PC-3 (cell line): ENCODE results near the gene TANGO2. TPM values are rescaled to one million over a fixed set of nuclear protein-coding genes. Genes with fewer than 3 reads are reported as not detected.

Source experiments
- ATAC-seq: fragments of 200-7000 bp; cut with Tn5 transposase; 2 replicates; pipeline ENCODE4 v1.9.1; 2020; ENCODE audit warnings: mild to moderate bottlenecking, moderate library complexity
- BruUV-seq: library from RNA; stranded (reverse); fragments of 400-500 nt; replicated peaks from 2 replicates; lab custom pipeline; 2021; lab: Mats Ljungman, UMichigan
- CTCF ChIA-PET: fragments of 300-600 bp; sonication (Branson Sonifier 250); formaldehyde crosslinking; loops from one replicate; lab custom pipeline; 2022; ENCODE audit warnings: antibody characterized with exemption; lab: Charles Lee
- POLR2A ChIA-PET: fragments of 300-600 bp; sonication (Branson Sonifier 250); formaldehyde crosslinking; loops from one replicate; lab custom pipeline; 2022; ENCODE audit warnings: antibody characterized with exemption; ENCODE audit not compliant: unreplicated experiment; lab: Charles Lee
- DNase-seq: peaks from one replicate; pipeline ENCODE4 v3.0.0-alpha.2; 2015
- H2AFZ ChIP-seq: fragments of 300-600 bp; sonication (generic); 2 replicates; pipeline ENCODE4 v1.6.0; 2016; ENCODE audit warnings: antibody characterized with exemption, low read length
- H3F3A ChIP-seq: fragments of 300-600 bp; sonication (generic); one replicate; pipeline ENCODE4 v1.6.0; 2017; ENCODE audit warnings: antibody characterized with exemption, low read length, control low read depth, mild to moderate bottlenecking; ENCODE audit not compliant: unreplicated experiment
- H3K27ac ChIP-seq: fragments of 300-600 bp; sonication (generic); 2 replicates; pipeline ENCODE4 v1.5.1; 2016; ENCODE audit warnings: mild to moderate bottlenecking, low read length
- H3K27me3 ChIP-seq: fragments of 300-600 bp; sonication (generic); 2 replicates; pipeline ENCODE4 v1.6.1; 2016; ENCODE audit warnings: low read length, mixed read lengths
- H3K36me3 ChIP-seq: fragments of 300-600 bp; sonication (generic); 2 replicates; pipeline ENCODE4 v1.6.1; 2016; ENCODE audit warnings: low read depth, mixed run types, low read length, mixed read lengths
- H3K4me1 ChIP-seq: fragments of 300-600 bp; sonication (generic); 2 replicates; pipeline ENCODE4 v1.5.1; 2016; ENCODE audit warnings: low read length; ENCODE audit not compliant: insufficient read depth
- H3K4me2 ChIP-seq: fragments of 300-600 bp; sonication (generic); 2 replicates; pipeline ENCODE4 v1.6.0; 2016; ENCODE audit warnings: low read length
- H3K4me3 ChIP-seq: fragments of 300-600 bp; sonication (generic); 2 replicates; pipeline ENCODE4 v1.5.1; 2016; ENCODE audit warnings: mild to moderate bottlenecking, low read length, mixed read lengths
- H3K79me2 ChIP-seq: fragments of 300-600 bp; sonication (generic); 2 replicates; pipeline ENCODE4 v1.6.1; 2017; ENCODE audit warnings: low read length, mixed read lengths
- H3K9ac ChIP-seq: fragments of 300-600 bp; sonication (generic); 2 replicates; pipeline ENCODE4 v1.6.0; 2016; ENCODE audit warnings: mild to moderate bottlenecking, low read length
- H3K9me2 ChIP-seq: fragments of 300-600 bp; sonication (generic); replicated peaks from 2 replicates; pipeline ENCODE4 v1.6.1; 2016; ENCODE audit warnings: mixed run types, low read length, mixed read lengths
- H3K9me3 ChIP-seq: fragments of 300-600 bp; sonication (generic); 2 replicates; pipeline ENCODE4 v1.6.1; 2016; ENCODE audit warnings: low read length, mixed read lengths
- H4K20me1 ChIP-seq: fragments of 300-600 bp; sonication (generic); 2 replicates; pipeline ENCODE4 v1.6.1; 2016; ENCODE audit warnings: low read length, mixed read lengths
- EZH2 ChIP-seq: fragments of 300-600 bp; sonication (generic); IDR thresholded peaks from one replicate; pipeline ENCODE4 v1.6.1; 2017; ENCODE audit warnings: antibody characterized with exemption, mild to moderate bottlenecking, low read length; ENCODE audit not compliant: unreplicated experiment
- EZH2phosphoT487 ChIP-seq: fragments of 300-600 bp; sonication (generic); IDR thresholded peaks from 2 replicates; pipeline ENCODE4 v1.6.1; 2018; ENCODE audit warnings: mild to moderate bottlenecking, antibody characterized with exemption, low read length, borderline replicate concordance
- intact Hi-C: fragments of 100-400 bp; cut with micrococcal nuclease; formaldehyde crosslinking; loops from 2 replicates; pipeline ENCODE4 v1.9.0; 2023
- total RNA-seq: library from RNA; depleted of rRNA; stranded (reverse); fragments of >200 nt; gene quantifications from 2 replicates; pipeline ENCODE4 v1.2.3, GENCODE V29; 2014
- TF ChIP-seq, protein P1 (sequence below): fragments of 300-600 bp; sonication (generic); conservative IDR thresholded peaks from 2 replicates; pipeline ENCODE4 v1.5.1; 2017; ENCODE audit warnings: antibody characterized with exemption, low read depth, mild to moderate bottlenecking, low read length

The TANGO2 gene
- total RNA-seq, 1 experiment from 2014 or later = 23.5 TPM

DNA sequence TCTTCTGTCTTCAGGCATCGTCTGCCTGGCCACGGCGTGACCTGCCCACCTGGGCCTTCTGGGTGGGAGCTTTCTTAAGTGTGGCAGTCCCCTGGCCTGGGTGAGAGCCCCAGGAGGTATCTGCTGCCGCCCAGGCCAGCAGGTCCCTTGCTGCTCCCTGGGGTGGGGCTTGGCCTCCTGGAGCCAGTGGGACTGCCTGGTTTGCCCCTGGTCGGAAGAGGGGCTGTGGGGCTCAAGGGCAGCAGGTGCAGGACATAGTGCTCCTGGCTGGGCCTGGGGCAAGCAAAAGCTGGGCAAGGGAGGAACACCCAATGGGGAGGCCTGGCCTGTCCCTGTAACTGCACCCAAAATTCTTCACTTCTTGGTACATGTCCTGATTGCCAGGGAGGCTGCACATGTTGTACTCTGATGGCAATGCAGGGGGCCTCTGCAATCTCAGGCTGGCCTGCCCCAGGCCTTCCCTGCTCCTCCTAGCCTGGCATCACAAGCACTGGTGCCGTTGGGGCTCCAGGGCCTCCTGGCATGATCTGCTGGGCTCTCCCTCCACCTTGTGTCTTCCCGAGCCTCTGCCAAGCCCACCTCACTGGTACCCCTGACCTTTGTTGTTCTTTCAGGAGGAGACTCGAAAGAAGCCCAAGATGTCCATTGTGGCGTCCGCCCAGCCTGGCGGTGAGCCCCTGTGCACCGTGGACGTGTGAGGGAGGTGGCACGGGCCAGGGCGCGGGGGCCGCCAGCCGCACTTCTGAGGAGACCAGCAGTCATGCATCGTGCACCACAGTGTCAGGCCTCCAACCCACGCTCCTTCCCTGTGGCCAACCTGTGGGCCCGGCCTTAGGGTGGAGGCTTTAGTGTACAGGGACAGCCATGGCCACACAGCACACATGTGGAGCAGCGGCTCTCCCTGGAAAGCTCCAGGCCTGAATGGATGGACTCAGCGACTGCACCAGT lies 88.8 kb downstream of the TANGO2 start:
- H3K9ac ChIP-seq = no peak overlapping the region
- no peak overlapping the region for H2AFZ ChIP-seq
- no peak overlapping the region for H3K4me3 ChIP-seq
- no peaks in the 10 kb centered on the region for H3K4me1 ChIP-seq
- peaks cover 5% of the 10 kb centered on the region; the same call in 1 of the 2 replicates for H3K79me2 ChIP-seq
- H3K9me3 ChIP-seq = no peaks in the 10 kb centered on the region
- intact Hi-C loops = no loop called here
- TF ChIP-seq EZH2phosphoT487 = no peak
- TF ChIP-seq, protein P1, sequence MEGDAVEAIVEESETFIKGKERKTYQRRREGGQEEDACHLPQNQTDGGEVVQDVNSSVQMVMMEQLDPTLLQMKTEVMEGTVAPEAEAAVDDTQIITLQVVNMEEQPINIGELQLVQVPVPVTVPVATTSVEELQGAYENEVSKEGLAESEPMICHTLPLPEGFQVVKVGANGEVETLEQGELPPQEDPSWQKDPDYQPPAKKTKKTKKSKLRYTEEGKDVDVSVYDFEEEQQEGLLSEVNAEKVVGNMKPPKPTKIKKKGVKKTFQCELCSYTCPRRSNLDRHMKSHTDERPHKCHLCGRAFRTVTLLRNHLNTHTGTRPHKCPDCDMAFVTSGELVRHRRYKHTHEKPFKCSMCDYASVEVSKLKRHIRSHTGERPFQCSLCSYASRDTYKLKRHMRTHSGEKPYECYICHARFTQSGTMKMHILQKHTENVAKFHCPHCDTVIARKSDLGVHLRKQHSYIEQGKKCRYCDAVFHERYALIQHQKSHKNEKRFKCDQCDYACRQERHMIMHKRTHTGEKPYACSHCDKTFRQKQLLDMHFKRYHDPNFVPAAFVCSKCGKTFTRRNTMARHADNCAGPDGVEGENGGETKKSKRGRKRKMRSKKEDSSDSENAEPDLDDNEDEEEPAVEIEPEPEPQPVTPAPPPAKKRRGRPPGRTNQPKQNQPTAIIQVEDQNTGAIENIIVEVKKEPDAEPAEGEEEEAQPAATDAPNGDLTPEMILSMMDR = no peak
- TF ChIP-seq EZH2 = no peak
- no peaks in the 10 kb centered on the region for H4K20me1 ChIP-seq
- no peaks in the 10 kb centered on the region for H3F3A ChIP-seq
- no peaks in the 10 kb centered on the region for H3K9me2 ChIP-seq
- H3K27me3 ChIP-seq = no peaks in the 10 kb centered on the region
- BruUV-seq = no TSS peak
- ChIA-PET POLR2A (no interaction called here), CTCF (no interaction called here)
- H3K27ac ChIP-seq = no peak overlapping the region
- H3K4me2 ChIP-seq = no peak overlapping the region
- ATAC-seq (no peak), DNase-seq (no peak)
- peaks cover 30% of the 10 kb centered on the region for H3K36me3 ChIP-seq

DNA sequence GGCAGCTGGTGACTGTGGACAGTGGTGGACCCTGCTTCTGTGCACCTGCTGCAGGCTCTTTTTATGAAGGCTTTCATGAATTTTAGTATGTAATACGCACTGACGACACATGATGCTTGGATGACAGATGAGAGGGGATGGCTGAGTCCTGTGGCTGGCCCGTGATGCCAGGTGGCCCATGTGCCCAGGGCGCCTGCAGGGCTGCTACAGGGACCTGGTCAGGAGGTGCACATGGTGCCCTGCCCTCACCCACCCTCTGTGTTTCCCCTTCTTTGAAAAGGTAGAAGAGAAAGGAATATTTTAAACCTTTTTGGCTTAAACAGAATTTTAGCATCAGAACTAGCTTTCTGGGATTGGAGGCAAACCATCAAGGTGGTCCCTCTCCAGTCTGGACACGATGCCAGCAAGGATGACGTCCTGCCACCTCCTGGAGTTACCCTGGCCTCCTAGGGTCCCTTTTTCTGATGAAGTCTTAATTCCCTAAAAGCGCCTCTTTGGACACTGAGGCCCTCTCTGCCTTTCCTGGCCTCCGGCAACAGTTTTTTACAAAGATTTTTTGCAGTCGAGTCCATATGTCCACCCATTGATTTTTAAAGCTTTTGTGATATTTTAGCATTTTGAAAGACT lies 89.6 kb downstream of the TANGO2 start:
- Histone ChIP-seq H3F3A (no peaks in the 10 kb centered on the region), H3K4me3 (no peak overlapping the region), H3K79me2 (peaks cover 13% of the 10 kb centered on the region), H2AFZ (no peak overlapping the region), H4K20me1 (no peaks in the 10 kb centered on the region), H3K36me3 (peaks cover 34% of the 10 kb centered on the region), H3K4me2 (no peak overlapping the region), H3K9me2 (no peaks in the 10 kb centered on the region), H3K4me1 (peaks cover 3% of the 10 kb centered on the region; the same call in 1 of the 2 replicates), H3K9ac (no peak overlapping the region), H3K27ac (no peak overlapping the region), H3K27me3 (no peaks in the 10 kb centered on the region), H3K9me3 (no peaks in the 10 kb centered on the region)
- DNase-seq (no peak), ATAC-seq (no peak)
- BruUV-seq = TSS peak; percentile 22
- CTCF ChIA-PET = no interaction called here
- TF ChIP-seq EZH2 = no peak
- no peak for TF ChIP-seq EZH2phosphoT487
- TF ChIP-seq, protein P1 = no peak
- POLR2A ChIA-PET = no interaction called here
- intact Hi-C loops = no loop called here
